GM21447 (cell line): ENCODE data around the gene SEPHS2.
"Not testable (repeated sequence)": the region's sequence is repeated elsewhere in the genome, so short reads cannot be mapped to it uniquely, and the experiment has no call there.

Experiments
- ATAC-seq: cut with Tn5 transposase; IDR thresholded peaks from one replicate; pipeline ENCODE4 v1.9.1; 2021; ENCODE audit not compliant: unreplicated experiment

SEPHS2 gene

GRCh38 chr16:30445408-30446202 lies at the start of gene SEPHS2:
Gene SEPHS2, minus strand, starts transcription at chr16:30445874. Its CDS starts 147 bp downstream, at chr16:30445727.
- ATAC-seq: peak; percentile 89

GRCh38 chr16:30494709-30495108 lies 49.0 kb upstream of the SEPHS2 start:
- ATAC-seq: no peak

GRCh38 chr16:30493941-30494488 lies 48.3 kb upstream of the SEPHS2 start:
- ATAC-seq: no peak

- ATAC-seq: no peak
Observed at GRCh38 chr16:30491744-30492308, 46.2 kb upstream of the SEPHS2 start.

- no peak for ATAC-seq
Observed at GRCh38 chr16:30491229-30491628, 45.6 kb upstream of the SEPHS2 start.

- no peak for ATAC-seq
Observed at GRCh38 chr16:30490210-30490609, 44.5 kb upstream of the SEPHS2 start.

GRCh38 chr16:30488764-30489605 lies 43.3 kb upstream of the SEPHS2 start:
- ATAC-seq: no peak

GRCh38 chr16:30485818-30486436 lies 40.3 kb upstream of the SEPHS2 start:
- ATAC-seq: no peak

- no peak for ATAC-seq
Observed at GRCh38 chr16:30484887-30485286, 39.2 kb upstream of the SEPHS2 start.

GRCh38 chr16:30482366-30482765 lies 36.7 kb upstream of the SEPHS2 start:
- ATAC-seq: no peak

GRCh38 chr16:30481381-30481780 lies 35.7 kb upstream of the SEPHS2 start:
- ATAC-seq: no peak

GRCh38 chr16:30478766-30479478 lies 33.2 kb upstream of the SEPHS2 start:
- no peak for ATAC-seq

GRCh38 chr16:30477773-30478172 lies 32.1 kb upstream of the SEPHS2 start:
- not testable (repeated sequence) for ATAC-seq

- ATAC-seq: no peak
Observed at GRCh38 chr16:30476991-30477390, 31.3 kb upstream of the SEPHS2 start.

- no peak for ATAC-seq
Observed at GRCh38 chr16:30474684-30475083, 29.0 kb upstream of the SEPHS2 start.

- ATAC-seq: no peak
Observed at GRCh38 chr16:30474074-30474452, 28.4 kb upstream of the SEPHS2 start.

- no peak for ATAC-seq
Observed at GRCh38 chr16:30473231-30474073, 27.8 kb upstream of the SEPHS2 start.

GRCh38 chr16:30472328-30472942 lies 26.8 kb upstream of the SEPHS2 start, which contains the start of gene ITGAL:
Gene ITGAL, plus strand, starts transcription at chr16:30472742. Its CDS starts 96 bp downstream, at chr16:30472838.
- peak; percentile 44 for ATAC-seq

GRCh38 chr16:30470632-30470995 lies 24.9 kb upstream of the SEPHS2 start:
- no peak for ATAC-seq
